GM21786 (cell line): ENCODE measurements around the gene RNU5D-1.
"Not testable (repeated sequence)": the region's sequence is repeated elsewhere in the genome, so short reads cannot be mapped to it uniquely, and the experiment has no call there.

Source experiments
- ATAC-seq: cut with Tn5 transposase; IDR thresholded peaks from one replicate; pipeline ENCODE4 v1.9.1; 2021; ENCODE audit not compliant: unreplicated experiment

Gene RNU5D-1

GRCh38 chr1:44701141-44701573 lies 29.8 kb downstream of the RNU5D-1 start:
- no peak for ATAC-seq

- no peak for ATAC-seq
These were observed 30.4 kb downstream of the RNU5D-1 start for GRCh38 chr1:44700573-44700972.

GRCh38 chr1:44699375-44699774 lies 31.6 kb downstream of the RNU5D-1 start:
- ATAC-seq: not testable (repeated sequence)

- no peak for ATAC-seq
These were observed 32.8 kb downstream of the RNU5D-1 start for GRCh38 chr1:44698138-44698537.

GRCh38 chr1:44696789-44697345 lies 34.1 kb downstream of the RNU5D-1 start:
- peak; percentile 39 for ATAC-seq

- ATAC-seq: no peak
These were observed 34.9 kb downstream of the RNU5D-1 start for GRCh38 chr1:44696101-44696500.

GRCh38 chr1:44695671-44696070 lies 35.3 kb downstream of the RNU5D-1 start:
- no peak for ATAC-seq

- peak; percentile 81 for ATAC-seq
These were observed 36.0 kb downstream of the RNU5D-1 start for GRCh38 chr1:44694863-44695478.

- no peak for ATAC-seq
These were observed 37.1 kb downstream of the RNU5D-1 start for GRCh38 chr1:44693900-44694299.

GRCh38 chr1:44693159-44693558 lies 37.8 kb downstream of the RNU5D-1 start:
- ATAC-seq: no peak

GRCh38 chr1:44689447-44689765 lies 41.6 kb downstream of the RNU5D-1 start:
- no peak for ATAC-seq

- ATAC-seq: no peak
These were observed 42.1 kb downstream of the RNU5D-1 start for GRCh38 chr1:44688760-44689446.

GRCh38 chr1:44685881-44686280 lies 45.1 kb downstream of the RNU5D-1 start:
- ATAC-seq: no peak

GRCh38 chr1:44685218-44685617 lies 45.8 kb downstream of the RNU5D-1 start:
- no peak for ATAC-seq

- ATAC-seq: peak; percentile 74
These were observed 46.4 kb downstream of the RNU5D-1 start for GRCh38 chr1:44684525-44684924.

GRCh38 chr1:44682883-44683265 lies 48.1 kb downstream of the RNU5D-1 start:
- no peak for ATAC-seq

- no peak for ATAC-seq
These were observed 48.8 kb downstream of the RNU5D-1 start for GRCh38 chr1:44681905-44682882.
